NB4 (cell line): ENCODE measurements around the gene LIME1.

Experiments used
- CTCF ChIP-seq: IDR thresholded peaks from one replicate; pipeline ENCODE4 v1.5.1; 2012; ENCODE audit warnings: low read depth, low read length
- MYC ChIP-seq: IDR thresholded peaks from 2 replicates; pipeline ENCODE4 v1.6.1; 2011; ENCODE audit warnings: low read depth, low read length
- POLR2A ChIP-seq: IDR thresholded peaks from 2 replicates; pipeline ENCODE4 v1.6.1; 2011; ENCODE audit warnings: mild to moderate bottlenecking; ENCODE audit not compliant: insufficient read length; ENCODE audit errors: extremely low read depth

- no peak for TF ChIP-seq CTCF
- no peak for TF ChIP-seq POLR2A
- TF ChIP-seq MYC: no peak
Observed at GRCh38 chr20:63783970-63784369, 47.5 kb downstream of the LIME1 start.
